GM21737 (cell line): ENCODE measurements around the gene RALGDS.
"Not testable (repeated sequence)": the region's sequence is repeated elsewhere in the genome, so short reads cannot be mapped to it uniquely, and the experiment has no call there.

ENCODE experiments used
- ATAC-seq: cut with Tn5 transposase; IDR thresholded peaks from one replicate; pipeline ENCODE4 v1.9.1; 2021; ENCODE audit warnings: mild to moderate bottlenecking, moderate library complexity; ENCODE audit not compliant: unreplicated experiment

Gene RALGDS

GRCh38 chr9:133094351-133094750, 26.7 kb downstream of the RALGDS start:
- not testable (repeated sequence) for ATAC-seq

DNA sequence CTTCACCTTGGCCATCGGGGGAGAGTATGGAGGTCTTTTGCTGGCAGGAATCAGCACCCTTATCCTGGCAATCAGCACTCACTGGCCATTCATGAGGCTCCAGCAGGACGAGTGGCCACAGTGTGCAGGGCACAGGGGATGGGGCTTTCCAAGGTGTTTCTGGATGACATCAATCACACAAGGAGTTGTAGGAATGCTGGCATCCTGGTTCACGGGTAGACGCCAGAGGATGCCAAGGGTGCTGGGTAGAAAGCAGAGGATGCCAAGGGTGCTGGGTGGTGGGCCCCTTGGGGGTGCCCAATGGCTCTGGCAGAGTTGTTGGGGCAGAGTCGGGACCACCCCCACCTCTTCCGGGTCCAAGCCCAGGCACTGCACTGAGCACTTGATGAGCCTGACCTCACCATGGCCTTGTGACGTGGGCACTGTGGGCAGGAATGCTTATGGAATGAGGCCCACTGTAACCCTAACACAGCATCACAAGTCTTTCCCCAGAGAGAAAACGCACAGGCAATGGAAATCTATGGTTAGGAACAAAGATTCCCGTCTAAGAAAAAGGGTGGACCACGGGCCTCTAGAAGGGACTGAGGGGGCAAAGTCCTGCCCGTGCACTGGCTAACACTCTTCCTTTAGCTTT, 30.2 kb downstream of the RALGDS start:
- ATAC-seq = no peak

DNA sequence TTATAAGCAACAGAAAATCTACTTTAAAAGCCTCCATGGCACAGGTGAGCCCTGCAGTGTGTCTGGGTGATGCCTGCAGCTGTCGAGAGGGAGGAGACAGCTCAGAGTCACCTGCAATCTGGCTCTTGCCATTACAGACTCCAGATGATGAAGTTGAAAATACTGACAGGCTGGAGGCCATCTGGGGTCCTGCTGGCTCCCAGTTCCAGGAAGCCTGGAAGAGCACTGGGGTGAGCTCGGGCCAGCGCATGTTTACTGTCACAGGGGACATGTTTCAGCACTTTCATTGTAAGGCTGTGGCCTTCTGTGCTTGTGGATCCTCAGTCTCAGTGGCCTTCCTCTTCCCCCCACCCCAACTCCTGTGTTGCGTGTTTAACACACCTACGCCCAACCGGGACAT, 30.9 kb downstream of the RALGDS start:
- ATAC-seq = no peak

GRCh38 chr9:133089271-133089671, 31.8 kb downstream of the RALGDS start:
- ATAC-seq = no peak

DNA sequence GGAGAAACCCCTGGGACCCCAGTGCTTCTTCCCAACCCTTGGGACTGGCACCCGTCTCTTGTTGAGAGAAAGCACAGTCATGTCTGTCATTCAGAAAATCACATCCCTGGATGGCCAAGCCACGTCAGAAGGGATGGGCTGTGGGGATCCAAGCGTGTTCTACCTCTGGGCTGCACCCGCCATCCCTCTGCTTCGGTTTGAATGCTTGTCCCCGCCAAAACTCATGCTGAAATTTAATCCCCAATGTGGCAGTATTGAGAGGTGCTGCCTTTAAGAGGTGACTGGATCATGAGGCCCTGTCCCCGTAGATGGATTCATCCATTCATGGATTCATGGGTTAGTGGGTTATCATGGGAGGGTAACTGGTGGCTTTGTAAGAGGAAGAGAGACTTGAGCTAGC, 32.3 kb downstream of the RALGDS start:
- ATAC-seq = no peak

- no peak for ATAC-seq
Observed at GRCh38 chr9:133088146-133088750, 32.8 kb downstream of the RALGDS start.

DNA sequence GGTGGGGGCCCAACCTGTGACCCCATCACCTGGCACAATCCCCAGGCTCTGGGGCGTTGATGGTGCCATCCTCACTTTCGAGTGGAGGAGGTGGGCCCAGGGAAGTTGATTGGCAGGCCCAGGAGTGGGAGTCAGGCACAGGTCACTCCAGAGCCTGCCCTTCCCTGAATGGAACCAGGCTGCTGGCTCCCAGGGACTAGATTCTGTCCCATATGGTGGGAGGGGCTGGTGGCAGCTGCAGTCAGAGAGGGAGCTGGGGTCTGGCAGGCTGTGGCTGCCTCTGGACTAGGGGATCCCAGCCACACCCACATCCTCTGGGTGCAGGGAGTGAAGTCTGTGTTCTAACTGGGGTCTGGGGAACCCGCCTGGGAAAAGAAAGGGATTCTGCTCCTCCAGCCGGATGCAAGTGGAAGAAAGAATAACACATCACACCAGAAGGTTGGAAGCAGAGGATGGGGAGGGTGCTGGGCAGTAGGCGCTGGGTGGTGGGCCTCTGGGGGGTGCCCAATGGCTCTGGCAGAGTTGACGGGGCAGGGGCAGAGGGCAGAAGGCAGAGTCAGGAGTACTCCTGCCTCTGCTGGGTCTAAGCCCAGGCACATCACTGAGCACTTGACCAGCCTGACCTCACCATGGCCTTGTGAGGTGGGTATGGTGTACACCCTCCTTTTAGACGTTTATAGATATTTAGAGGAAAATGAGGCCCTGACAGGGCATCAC, 33.5 kb downstream of the RALGDS start:
- ATAC-seq = no peak

GRCh38 chr9:133086894-133087293, 34.1 kb downstream of the RALGDS start:
- ATAC-seq = no peak

- ATAC-seq = not testable (repeated sequence)
Observed at GRCh38 chr9:133086212-133086860, 34.7 kb downstream of the RALGDS start.

DNA sequence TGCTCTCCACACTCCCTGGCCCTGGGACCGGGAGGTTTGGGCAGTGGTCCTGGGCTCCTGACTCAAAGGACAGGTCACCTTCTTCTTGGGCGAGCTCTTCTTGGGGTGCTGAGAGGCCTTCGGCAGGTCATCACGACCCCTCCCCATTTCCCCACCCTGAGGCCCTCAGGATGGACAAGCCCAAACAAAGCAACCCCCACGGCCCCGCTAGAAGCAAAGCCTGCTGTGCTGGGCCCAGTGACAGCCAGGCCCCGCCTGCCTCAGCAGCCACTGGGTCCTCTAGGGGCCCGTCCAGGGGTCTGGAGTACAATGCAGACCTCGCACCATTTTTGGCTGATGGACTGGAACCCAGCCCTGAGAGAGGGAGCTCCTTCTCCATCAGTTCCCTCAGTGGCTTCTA, 37.4 kb downstream of the RALGDS start:
- not testable (repeated sequence) for ATAC-seq

DNA sequence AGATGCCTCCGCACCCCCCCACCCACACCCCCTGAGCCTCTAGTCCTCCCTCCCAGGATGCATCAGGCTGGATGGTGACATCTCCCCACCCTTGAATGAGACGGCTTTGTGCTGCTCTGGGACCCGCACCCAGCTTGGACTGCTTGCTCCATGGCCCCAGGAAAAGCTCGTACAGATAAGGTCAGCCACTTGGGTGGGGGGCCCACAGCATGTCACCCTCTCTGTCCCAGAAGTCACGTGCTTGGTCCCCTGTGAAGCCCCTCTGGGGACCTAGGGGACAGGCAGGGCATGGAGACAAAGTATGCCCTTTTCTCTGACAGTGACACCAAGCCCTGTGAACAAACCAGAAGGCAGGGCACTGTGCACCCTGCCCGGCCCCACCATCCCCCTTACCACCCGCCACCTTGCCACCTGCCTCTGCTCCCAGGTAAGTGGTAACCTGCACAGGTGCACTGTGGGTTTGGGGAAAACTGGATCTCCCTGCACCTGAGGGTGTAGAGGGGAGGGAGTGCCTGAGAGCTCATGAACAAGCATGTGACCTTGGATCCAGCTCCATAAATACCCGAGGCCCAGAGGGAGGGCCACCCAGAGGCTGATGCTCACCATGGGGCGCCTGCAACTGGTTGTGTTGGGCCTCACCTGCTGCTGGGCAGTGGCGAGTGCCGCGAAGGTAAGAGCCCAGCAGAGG, 38.9 kb downstream of the RALGDS start:
- not testable (repeated sequence) for ATAC-seq

DNA sequence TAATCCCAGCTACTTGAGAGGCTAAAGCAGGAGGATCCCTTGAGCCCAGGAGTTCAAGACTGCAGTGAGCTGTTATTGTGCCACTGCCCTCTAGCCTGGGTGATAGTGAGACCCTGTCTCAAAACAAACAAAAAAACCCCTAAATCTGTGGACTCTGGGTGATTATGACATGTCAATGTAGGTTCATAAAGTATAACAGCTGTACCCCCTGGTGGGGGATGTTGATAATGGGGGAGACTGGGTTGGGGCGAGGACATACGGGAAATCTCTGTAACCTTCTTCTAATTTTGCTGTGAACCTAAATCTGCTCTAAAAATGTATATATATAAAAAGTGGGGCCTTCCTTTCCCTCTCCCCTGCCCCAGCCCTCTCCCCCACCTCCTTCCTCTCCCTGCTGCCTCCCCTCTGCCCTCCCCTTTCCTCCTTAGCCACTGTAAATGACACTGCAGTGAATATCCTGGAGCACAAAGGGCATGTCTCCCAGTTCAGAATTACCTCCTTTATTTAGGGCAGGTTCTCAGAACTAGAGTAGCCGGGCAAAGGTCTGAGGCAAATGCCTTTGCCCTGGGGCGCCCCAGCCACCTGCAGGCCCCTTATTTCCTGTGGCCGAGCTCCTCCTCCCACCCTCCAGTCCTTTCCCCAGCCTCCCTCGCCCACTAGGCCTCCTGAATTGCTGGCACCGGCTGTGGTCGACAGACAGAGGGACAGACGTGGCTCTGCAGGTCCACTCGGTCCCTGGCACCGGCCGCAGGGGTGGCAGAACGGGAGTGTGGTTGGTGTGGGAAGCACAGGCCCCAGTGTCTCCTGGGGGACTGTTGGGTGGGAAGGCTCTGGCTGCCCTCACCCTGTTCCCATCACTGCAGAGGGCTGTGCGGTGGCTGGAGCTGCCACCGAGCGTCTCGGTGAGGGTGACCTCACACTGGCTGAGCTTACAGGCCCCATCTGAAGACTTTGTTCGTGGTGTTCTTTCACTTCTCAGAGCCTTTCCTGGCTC, 40.0 kb downstream of the RALGDS start:
- not testable (repeated sequence) for ATAC-seq

- no peak for ATAC-seq
Observed at GRCh38 chr9:133080161-133080560, 40.9 kb downstream of the RALGDS start.

- no peak for ATAC-seq
Observed at GRCh38 chr9:133078486-133078885, 42.6 kb downstream of the RALGDS start.

DNA sequence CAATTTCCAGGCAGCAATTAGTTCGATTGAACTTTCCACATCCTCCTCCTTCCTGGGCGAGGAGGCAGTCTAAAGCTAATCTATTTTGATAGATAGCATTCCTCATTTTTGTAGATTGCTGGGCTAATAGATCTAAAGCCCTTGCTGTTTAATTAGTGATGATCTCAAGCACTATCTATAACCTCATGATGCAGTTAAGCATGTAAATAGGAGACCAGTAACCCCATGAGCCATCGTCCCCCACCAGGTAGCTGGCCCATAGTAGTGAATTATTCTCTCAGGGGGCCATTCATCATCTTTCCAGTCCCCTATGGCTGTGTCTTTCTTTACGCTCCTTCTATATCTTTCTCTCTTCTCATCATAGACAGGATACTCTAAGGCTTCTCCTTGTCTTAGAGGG, 44.3 kb downstream of the RALGDS start:
- ATAC-seq = no peak

GRCh38 chr9:133075925-133076630, 45.0 kb downstream of the RALGDS start:
- ATAC-seq = no peak

DNA sequence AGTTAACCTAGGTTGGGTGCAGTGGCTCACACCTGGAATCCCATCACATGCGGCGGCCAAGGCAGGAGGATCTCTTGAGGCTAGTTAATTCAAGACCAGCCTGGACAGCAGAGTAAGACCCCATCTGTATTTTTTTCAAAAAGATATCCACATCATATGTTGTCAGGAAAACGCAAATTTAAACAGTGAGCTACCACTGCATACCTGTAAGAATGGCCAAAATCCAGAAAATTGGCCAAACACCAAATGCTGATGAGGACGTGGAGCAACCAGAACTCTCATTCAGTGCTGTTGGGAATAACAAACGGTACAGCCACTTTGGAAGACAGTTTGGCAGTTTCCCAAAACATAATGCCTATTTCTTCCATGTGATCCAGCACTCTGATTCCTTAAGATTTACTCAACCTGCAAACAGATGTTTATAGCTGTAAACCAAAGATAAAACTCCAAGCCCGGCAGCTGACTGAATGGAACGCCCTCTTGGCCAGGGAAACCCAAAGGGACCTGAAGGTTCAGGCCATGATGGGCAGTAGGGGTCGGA, 46.9 kb downstream of the RALGDS start:
- ATAC-seq = no peak

- no peak for ATAC-seq
Observed at GRCh38 chr9:133073086-133074014, 47.7 kb downstream of the RALGDS start.
